NB4 (cell line): Measurements from ENCODE around the gene FREM1.

ENCODE experiments used
- CTCF ChIP-seq: IDR thresholded peaks from one replicate; pipeline ENCODE4 v1.5.1; 2012; ENCODE audit warnings: low read depth, low read length
- MYC ChIP-seq: IDR thresholded peaks from 2 replicates; pipeline ENCODE4 v1.6.1; 2011; ENCODE audit warnings: low read depth, low read length

GRCh38 chr9:14730461-14730898, 179.7 kb downstream of the FREM1 start:
- no peak for TF ChIP-seq CTCF
- TF ChIP-seq MYC: no peak
